Sigmoid colon (tissue), 7 donors: ENCODE measurements around the gene NOTUM. TPM values are rescaled to one million over a fixed set of nuclear protein-coding genes. Genes with fewer than 3 reads are reported as not detected.

Experiments used
- DNase-seq: peaks from one replicate; pipeline ENCODE4 v3.0.0-alpha.2; 2019
- H3K27ac ChIP-seq, 4 donors: fragments of 200-600 bp; sonication (generic); one replicate each; pipeline ENCODE4 v1.5.1; 2016 to 2019; ENCODE audit warnings: mild to moderate bottlenecking in 1 of 4
- H3K27me3 ChIP-seq, 3 donors: fragments of 200-600 bp; sonication (generic); one replicate each; pipeline ENCODE4 v1.5.1; 2019; ENCODE audit warnings: mild to moderate bottlenecking in 1 of 3
- H3K36me3 ChIP-seq, 4 donors: fragments of 200-600 bp; sonication (generic); one replicate each; pipeline ENCODE4 v1.5.1; 2016 to 2019
- H3K4me1 ChIP-seq, 4 donors: fragments of 200-600 bp; sonication (generic); one replicate each; pipeline ENCODE4 v1.5.1; 2017 to 2019
- H3K4me3 ChIP-seq, 4 donors: fragments of 200-600 bp; sonication (generic); one replicate each; pipeline ENCODE4 v1.5.1; 2017 to 2019; ENCODE audit warnings: mild to moderate bottlenecking in 2 of 4, moderate library complexity in 1 of 4
- H3K9me3 ChIP-seq, 4 donors: fragments of 200-600 bp in 3 of 4; sonication (generic) in 3 of 4; one replicate each; pipeline versions ENCODE4 v1.5.1 to v1.6.1; 2013 to 2019
- CTCF ChIP-seq, 4 experiments: fragments of 450-650 bp in 3 of 4; fragments of 200-600 bp in 1 of 4; IDR thresholded peaks; one replicate each; pipeline ENCODE4 v1.5.1; 2016 to 2019; ENCODE audit warnings: antibody characterized with exemption in 4 of 4, mild to moderate bottlenecking in 3 of 4, moderate library complexity in 2 of 4
- EP300 ChIP-seq, 4 donors: sonication (generic); formaldehyde crosslinking; IDR thresholded peaks; one replicate each; pipeline ENCODE4 v1.6.1; 2017; ENCODE audit warnings: antibody characterized with exemption in 4 of 4
- POLR2A ChIP-seq, 2 donors: fragments of 450-650 bp; IDR thresholded peaks; one replicate each; pipeline ENCODE4 v1.6.1; 2016; ENCODE audit warnings: antibody characterized with exemption in 2 of 2, mild to moderate bottlenecking in 2 of 2, moderate library complexity in 2 of 2
- POLR2AphosphoS5 ChIP-seq, 4 donors: sonication (generic); formaldehyde crosslinking; IDR thresholded peaks; one replicate each; pipeline ENCODE4 v1.6.1; 2017; ENCODE audit warnings: antibody characterized with exemption in 4 of 4
- WGBS, 2 donors: extraction: QIAGEN DNeasy Blood & Tissue Kit; methylation state at CpG; one replicate each; pipeline ENCODE4 v1.1.7; 2013; 5-methylcytosine and 5-hydroxymethylcytosine counted together
- intact Hi-C: fragments of 100-400 bp; cut with DNase I; formaldehyde crosslinking; loops from one replicate; pipeline ENCODE4 v1.15.1; 2023
- polyA plus RNA-seq, 3 donors: library from polyadenylated mRNA; stranded (reverse); fragments of 200-250 nt; gene quantifications; one replicate each; pipeline ENCODE4 v1.2.3, GENCODE V29; 2013
- total RNA-seq, 4 donors: library from RNA; depleted of rRNA; stranded (reverse); fragments of >200 nt; gene quantifications; one replicate each; pipeline ENCODE4 v1.1.0, GENCODE V29; 2016
- donor health status: healthy with polysubstance abuse.
- donor health status: Bipolar disorder and iron deficiency.
- donor health status: healthy.

NOTUM gene
- total and polyA plus RNA-seq, 7 donors, result 0.22 TPM; not detected in 6

- TF ChIP-seq CTCF (IDR thresholded peaks at IDR 0.05), result no peak
- TF ChIP-seq POLR2AphosphoS5 (IDR thresholded peaks at IDR 0.05), result no peak
- TF ChIP-seq EP300 (IDR thresholded peaks at IDR 0.05), result no peak
- no peak for TF ChIP-seq POLR2A (IDR thresholded peaks at IDR 0.05)
- intact Hi-C loops, result no loop called here
- Histone ChIP-seq H3K4me3 (peak overlapping the region in 3 of 4 donors; percentile 22 to 50 (median 44)), H3K9me3 (no peaks in the 10 kb centered on the region), H3K36me3 (no peaks in the 10 kb centered on the region), H3K27ac (no peak overlapping the region), H3K4me1 (peaks cover 0 to 28% (median 23%) of the 10 kb centered on the region in 4 donors), H3K27me3 (peaks cover 38 to 82% (median 63%) of the 10 kb centered on the region in 3 donors)
- peak; percentile 51 for DNase-seq
- 2 to 4% methylated on average over 98 of the region's 98 CpGs for WGBS, 2 donors
Observed at GRCh38 chr17:81960130-81960958, 643 bp downstream of the NOTUM start.

GRCh38 chr17:81959362-81960129 is 1.4 kb downstream of the NOTUM start:
- intact Hi-C loops, result loop anchor here (1.0 to 2.0 kb wide), 2 partner anchors 62 to 195 kb away; no protein-coding TSS in a partner anchor
- Histone ChIP-seq H3K27ac (no peak overlapping the region), H3K27me3 (peaks cover 38 to 83% (median 63%) of the 10 kb centered on the region in 3 donors), H3K4me1 (peaks cover 0 to 28% (median 23%) of the 10 kb centered on the region in 4 donors), H3K4me3 (peak overlapping the region in 3 of 4 donors; percentile 22 to 50 (median 44)), H3K9me3 (no peaks in the 10 kb centered on the region), H3K36me3 (no peaks in the 10 kb centered on the region)
- WGBS, 2 donors, result 1% methylated on average over 112 of the region's 112 CpGs
- TF ChIP-seq EP300 (IDR thresholded peaks at IDR 0.05) (no peak), CTCF (IDR thresholded peaks at IDR 0.05) (peak in 1 of 4 experiments; percentile 78)
- peak; percentile 84 for DNase-seq

GRCh38 chr17:81958633-81959342 is 2.2 kb downstream of the NOTUM start:
- no peak for TF ChIP-seq CTCF (IDR thresholded peaks at IDR 0.05)
- TF ChIP-seq POLR2A (IDR thresholded peaks at IDR 0.05), result no peak
- TF ChIP-seq POLR2AphosphoS5 (IDR thresholded peaks at IDR 0.05), result no peak
- TF ChIP-seq EP300 (IDR thresholded peaks at IDR 0.05), result no peak
- Histone ChIP-seq H3K4me1 (peaks cover 0 to 28% (median 23%) of the 10 kb centered on the region in 4 donors), H3K36me3 (no peaks in the 10 kb centered on the region), H3K27me3 (peaks cover 38 to 87% (median 63%) of the 10 kb centered on the region in 3 donors), H3K9me3 (no peaks in the 10 kb centered on the region), H3K4me3 (peak overlapping the region in 1 of 4 donors; percentile 50), H3K27ac (no peak overlapping the region)
- 49 to 67% methylated on average over 15 of the region's 15 CpGs for WGBS, 2 donors
- intact Hi-C loops, result loop anchor here (1.0 to 2.0 kb wide), 2 partner anchors 63 to 196 kb away; no protein-coding TSS in a partner anchor
- DNase-seq, result no peak

- no peak for TF ChIP-seq EP300 (IDR thresholded peaks at IDR 0.05)
- no peak for TF ChIP-seq CTCF (IDR thresholded peaks at IDR 0.05)
- TF ChIP-seq POLR2A (IDR thresholded peaks at IDR 0.05), result no peak
- TF ChIP-seq POLR2AphosphoS5 (IDR thresholded peaks at IDR 0.05), result no peak
- intact Hi-C loops, result loop anchor here (2.0 kb wide), 1 partner anchor 197 kb away; no protein-coding TSS in a partner anchor
- no peak for DNase-seq
- no peaks in the 10 kb centered on the region for H3K9me3 ChIP-seq
- H3K27me3 ChIP-seq, result peaks cover 38 to 85% (median 56%) of the 10 kb centered on the region in 3 donors
- H3K4me1 ChIP-seq, result peaks cover 0 to 28% (median 23%) of the 10 kb centered on the region in 4 donors
- WGBS, 2 donors, result 56 to 83% methylated on average over 19 of the region's 19 CpGs
- no peak overlapping the region for H3K27ac ChIP-seq
- H3K4me3 ChIP-seq, result no peak overlapping the region
- no peaks in the 10 kb centered on the region for H3K36me3 ChIP-seq
Observed at GRCh38 chr17:81957691-81958432, 3.1 kb downstream of the NOTUM start.
